BE2C (cell line): ENCODE results near the gene CHRM4.
"Not testable (repeated sequence)": the region's sequence is repeated elsewhere in the genome, so short reads cannot be mapped to it uniquely, and the experiment has no call there.

Experiments
- DNase-seq: peaks from one replicate; pipeline ENCODE4 v3.0.0-alpha.2; 2020
- H3K27me3 ChIP-seq: fragments of 250-450 bp; sonication (Bioruptor Pico); 2 replicates; pipeline ENCODE4 v1.5.1; 2020; ENCODE audit warnings: mild to moderate bottlenecking
- H3K36me3 ChIP-seq: fragments of 250-450 bp; sonication (Bioruptor Pico); 2 replicates; pipeline ENCODE4 v1.5.1; 2020; ENCODE audit warnings: mild to moderate bottlenecking
- H3K4me1 ChIP-seq: fragments of 250-450 bp; sonication (Bioruptor Pico); 2 replicates; pipeline ENCODE4 v1.5.1; 2020
- H3K4me3 ChIP-seq: 2 replicates; pipeline ENCODE4 v1.5.1; 2011; ENCODE audit warnings: low read depth, low read length
- H3K9me3 ChIP-seq: fragments of 250-450 bp; sonication (Bioruptor Pico); 2 replicates; pipeline ENCODE4 v1.5.1; 2020
- CTCF ChIP-seq: IDR thresholded peaks from 2 replicates; pipeline ENCODE4 v1.5.1; 2012; ENCODE audit warnings: mild to moderate bottlenecking, low read depth, low read length

CHRM4 gene

GRCh38 chr11:46381819-46382645, 9.5 kb downstream of the CHRM4 start:
- peak overlapping the region; percentile 62 for H3K4me3 ChIP-seq
- no peak for DNase-seq
- TF ChIP-seq CTCF: no peak
- no peaks in the 10 kb centered on the region for H3K9me3 ChIP-seq
- no peaks in the 10 kb centered on the region for H3K4me1 ChIP-seq
- H3K36me3 ChIP-seq: no peaks in the 10 kb centered on the region
- H3K27me3 ChIP-seq: no peaks in the 10 kb centered on the region

GRCh38 chr11:46381048-46381818, 10.3 kb downstream of the CHRM4 start, which contains the start of gene MDK:
Gene MDK, plus strand, starts transcription at chr11:46381669. Its CDS starts 389 bp downstream, at chr11:46382058.
- Histone ChIP-seq H3K4me3 (peak within 1 kb of the TSS; percentile 62), H3K36me3 (no peaks in the 10 kb centered on the region), H3K9me3 (no peaks in the 10 kb centered on the region), H3K4me1 (no peaks in the 10 kb centered on the region), H3K27me3 (no peaks in the 10 kb centered on the region)
- peak; percentile 43 for DNase-seq
- no peak for TF ChIP-seq CTCF

GRCh38 chr11:46380340-46381047, 11.1 kb downstream of the CHRM4 start:
- no peaks in the 10 kb centered on the region for H3K27me3 ChIP-seq
- H3K4me3 ChIP-seq: peak overlapping the region; percentile 56
- H3K4me1 ChIP-seq: no peaks in the 10 kb centered on the region
- H3K36me3 ChIP-seq: no peaks in the 10 kb centered on the region; the same call in 1 of the 2 replicates
- no peaks in the 10 kb centered on the region for H3K9me3 ChIP-seq
- no peak for TF ChIP-seq CTCF
- DNase-seq: peak; percentile 66

- H3K4me1 ChIP-seq, H3K36me3 ChIP-seq, H3K27me3 ChIP-seq, H3K4me3 ChIP-seq, H3K9me3 ChIP-seq: not testable (repeated sequence)
- DNase-seq: peak; percentile 39
These were observed 11.9 kb downstream of the CHRM4 start for GRCh38 chr11:46379482-46380293.

GRCh38 chr11:46378811-46379481, 12.6 kb downstream of the CHRM4 start:
- Histone ChIP-seq H3K4me1 (no peaks in the 10 kb centered on the region), H3K9me3 (no peaks in the 10 kb centered on the region), H3K4me3 (no peak overlapping the region), H3K27me3 (no peaks in the 10 kb centered on the region), H3K36me3 (no peaks in the 10 kb centered on the region; the same call in 1 of the 2 replicates)
- no peak for TF ChIP-seq CTCF
- no peak for DNase-seq
